ENCODE measurements around the gene TRIM40.

Gene TRIM40

DNA sequence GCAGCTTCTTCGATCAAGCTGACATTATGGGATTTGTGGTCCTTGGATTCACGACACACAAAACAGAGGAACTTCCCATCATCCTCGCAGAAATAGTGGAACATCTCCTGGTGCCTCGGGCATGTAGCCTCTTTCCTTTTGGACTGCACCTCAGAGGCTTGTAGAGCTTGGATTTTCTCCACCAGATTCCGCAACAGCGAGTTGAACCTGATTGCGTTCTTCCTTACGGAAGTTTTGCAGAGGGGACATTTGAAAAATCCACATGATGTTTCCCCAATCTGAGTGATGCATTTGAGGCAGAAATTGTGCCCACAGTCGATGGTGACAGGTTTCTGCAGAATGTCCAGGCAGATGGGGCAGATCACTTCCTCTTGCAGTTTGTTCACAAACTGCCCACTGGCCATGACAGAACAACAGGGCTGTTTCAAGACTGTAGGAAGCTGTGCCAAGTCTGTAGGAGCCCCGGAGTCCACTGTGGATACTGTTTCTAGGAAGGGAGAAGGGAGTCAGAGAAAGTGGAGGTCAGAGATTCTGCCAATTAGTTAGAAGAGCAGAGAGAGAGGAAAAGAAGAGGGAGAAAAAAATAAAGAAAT lies 23.4 kb upstream of the TRIM40 start:
- Histone ChIP-seq H3K4me1 (ENCODE audit: control insufficient read depth, insufficient read depth, low read depth, low read length) (peaks cover 1% of the 10 kb centered on the region), H3K9ac (ENCODE audit: low read length) (no peak overlapping the region), H3K27ac (ENCODE audit: low read length, poor library complexity, severe bottlenecking) (no peak overlapping the region), H3K18ac (ENCODE audit: low read depth in 1 of 2, low read length in 2 of 2) (no peak overlapping the region), H2BK120ac (ENCODE audit: low read depth, low read length) (no peak overlapping the region), H3K23ac (ENCODE audit: low read length in 2 of 2) (no peak overlapping the region), H3K4me3 (ENCODE audit: insufficient read depth in 1 of 2, low read depth in 1 of 2, low read length in 2 of 2) (no peak overlapping the region), H2BK12ac (ENCODE audit: low read length in 2 of 2) (no peak overlapping the region), H4K91ac (ENCODE audit: low read length) (no peak overlapping the region), H2BK5ac (ENCODE audit: low read depth, low read length, poor library complexity, severe bottlenecking) (no peak overlapping the region), H2AK5ac (ENCODE audit: low read length, severe bottlenecking) (no peak overlapping the region), H3K79me1 (replicated peaks; ENCODE audit: low read length, poor library complexity, severe bottlenecking) (no peaks in the 10 kb centered on the region), H3K36me3 (ENCODE audit: control insufficient read depth in 1 of 2, insufficient read depth in 2 of 2, low read depth in 1 of 2, low read length in 2 of 2) (no peaks in the 10 kb centered on the region), H3K14ac (ENCODE audit: low read length in 2 of 2) (no peak overlapping the region), H2AFZ (ENCODE audit: low read depth, low read length) (no peak overlapping the region), H3K9me3 (ENCODE audit: control insufficient read depth, low read length) (no peaks in the 10 kb centered on the region), H4K8ac (ENCODE audit: low read length) (no peak overlapping the region), H2BK15ac (ENCODE audit: low read depth, poor library complexity, severe bottlenecking) (no peak overlapping the region), H3K4ac (ENCODE audit: low read depth in 1 of 2, low read length in 2 of 2) (no peak overlapping the region), H3K4me2 (ENCODE audit: low read length, poor library complexity, severe bottlenecking) (no peak overlapping the region), H3K27me3 (ENCODE audit: control insufficient read depth in 1 of 2, insufficient read depth in 1 of 2, low read length in 2 of 2) (peaks cover 45 to 58% of the 10 kb centered on the region in 2 experiments)
- WGBS: 78% methylated on average over 10 of the region's 10 CpGs
- DNase-seq: no peak

DNA sequence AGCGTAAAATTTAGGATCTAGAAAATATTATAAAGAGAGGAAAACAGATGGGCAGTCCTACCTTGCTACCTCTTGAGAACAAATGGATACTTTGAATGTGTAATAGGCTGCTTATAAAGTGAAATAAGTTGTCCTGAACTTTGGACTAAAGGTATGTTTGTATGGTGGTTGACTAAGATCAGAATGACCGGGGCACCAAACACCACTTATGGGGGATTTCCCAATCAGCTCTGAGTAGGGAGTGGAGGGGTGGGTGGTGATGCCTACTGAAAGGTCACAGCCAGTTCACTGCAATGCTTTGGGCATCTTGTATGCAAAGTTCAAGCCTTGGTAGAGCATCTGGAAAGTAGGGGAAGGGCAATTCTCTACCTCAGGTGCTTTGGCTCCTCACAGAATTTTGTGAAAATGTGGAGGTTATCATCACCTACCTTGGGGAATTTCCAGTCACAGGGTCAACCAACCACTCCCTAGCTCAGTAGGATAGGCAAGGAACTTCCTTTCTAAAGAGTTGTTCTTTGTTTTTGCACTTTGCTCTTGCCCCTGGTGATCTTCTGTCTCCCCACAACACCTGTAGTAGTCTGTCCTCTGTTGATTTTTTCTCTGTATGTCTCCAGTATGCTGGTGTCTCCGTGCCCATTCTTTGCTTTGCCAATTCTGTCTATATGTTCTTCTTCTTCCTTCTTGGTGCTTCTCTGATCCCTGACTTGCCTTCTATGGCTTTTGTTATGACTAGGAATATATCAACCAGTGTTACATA lies 22.8 kb upstream of the TRIM40 start, which contains the start of gene TRIM31:
TRIM31 (minus strand) TSS at position 88 of the 757 bp plus-strand sequence. CDS start 285 bp downstream, outside the sequence.
- Histone ChIP-seq H3K79me1 (replicated peaks; ENCODE audit: low read length, poor library complexity, severe bottlenecking) (no peaks in the 10 kb centered on the region), H3K27ac (ENCODE audit: low read length, poor library complexity, severe bottlenecking) (no peak within 1 kb of the TSS), H3K4ac (ENCODE audit: low read depth in 1 of 2, low read length in 2 of 2) (no peak within 1 kb of the TSS), H4K8ac (ENCODE audit: low read length) (no peak within 1 kb of the TSS), H3K36me3 (ENCODE audit: control insufficient read depth in 1 of 2, insufficient read depth in 2 of 2, low read depth in 1 of 2, low read length in 2 of 2) (no peaks in the 10 kb centered on the region), H3K14ac (ENCODE audit: low read length in 2 of 2) (no peak within 1 kb of the TSS), H3K27me3 (ENCODE audit: control insufficient read depth in 1 of 2, insufficient read depth in 1 of 2, low read length in 2 of 2) (peaks cover 42 to 55% of the 10 kb centered on the region in 2 experiments), H2BK15ac (ENCODE audit: low read depth, poor library complexity, severe bottlenecking) (no peak within 1 kb of the TSS), H3K9ac (ENCODE audit: low read length) (no peak within 1 kb of the TSS), H3K4me2 (ENCODE audit: low read length, poor library complexity, severe bottlenecking) (no peak within 1 kb of the TSS), H2BK120ac (ENCODE audit: low read depth, low read length) (no peak within 1 kb of the TSS), H2AK5ac (ENCODE audit: low read length, severe bottlenecking) (no peak within 1 kb of the TSS), H3K9me3 (ENCODE audit: control insufficient read depth, low read length) (no peaks in the 10 kb centered on the region), H2BK12ac (ENCODE audit: low read length in 2 of 2) (no peak within 1 kb of the TSS), H3K4me3 (ENCODE audit: insufficient read depth in 1 of 2, low read depth in 1 of 2, low read length in 2 of 2) (no peak within 1 kb of the TSS), H2AFZ (ENCODE audit: low read depth, low read length) (no peak within 1 kb of the TSS), H2BK5ac (ENCODE audit: low read depth, low read length, poor library complexity, severe bottlenecking) (no peak within 1 kb of the TSS), H3K23ac (ENCODE audit: low read length in 2 of 2) (no peak within 1 kb of the TSS), H3K4me1 (ENCODE audit: control insufficient read depth, insufficient read depth, low read depth, low read length) (no peaks in the 10 kb centered on the region), H3K18ac (ENCODE audit: low read depth in 1 of 2, low read length in 2 of 2) (no peak within 1 kb of the TSS), H4K91ac (ENCODE audit: low read length) (no peak within 1 kb of the TSS)
- 61% methylated on average over 3 of the region's 3 CpGs for WGBS
- DNase-seq: no peak

DNA sequence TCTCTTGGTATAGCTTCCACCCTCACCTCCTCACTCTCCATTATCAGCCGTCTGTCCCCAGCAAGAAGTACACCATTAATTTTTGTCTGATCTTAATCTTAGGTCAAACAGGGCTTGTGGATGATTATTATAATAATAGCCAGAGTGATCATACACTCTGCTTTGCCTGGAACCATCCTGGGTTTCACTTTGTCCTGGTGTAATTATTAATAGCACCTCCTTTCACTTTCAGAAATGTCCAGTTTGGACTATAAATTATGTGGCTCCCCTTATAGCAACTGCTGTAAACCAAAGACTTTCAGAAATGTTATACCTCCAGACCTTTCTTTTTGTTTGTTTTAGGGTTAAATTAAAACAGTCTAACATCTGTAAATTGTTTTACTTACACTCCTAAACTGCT lies 22.1 kb upstream of the TRIM40 start:
- no peak overlapping the region for H2AK5ac ChIP-seq (ENCODE audit: low read length, severe bottlenecking)
- H4K91ac ChIP-seq (ENCODE audit: low read length): no peak overlapping the region
- H3K9me3 ChIP-seq (ENCODE audit: control insufficient read depth, low read length): no peaks in the 10 kb centered on the region
- no peaks in the 10 kb centered on the region for H3K79me1 ChIP-seq (replicated peaks; ENCODE audit: low read length, poor library complexity, severe bottlenecking)
- H3K18ac ChIP-seq (ENCODE audit: low read depth in 1 of 2, low read length in 2 of 2): no peak overlapping the region
- H2BK15ac ChIP-seq (ENCODE audit: low read depth, poor library complexity, severe bottlenecking): no peak overlapping the region
- no CpG with 5 or more reads among the region's 1 CpG for WGBS
- no peak overlapping the region for H3K4me3 ChIP-seq (ENCODE audit: insufficient read depth in 1 of 2, low read depth in 1 of 2, low read length in 2 of 2)
- H3K27ac ChIP-seq (ENCODE audit: low read length, poor library complexity, severe bottlenecking): no peak overlapping the region
- no peaks in the 10 kb centered on the region for H3K36me3 ChIP-seq (ENCODE audit: control insufficient read depth in 1 of 2, insufficient read depth in 2 of 2, low read depth in 1 of 2, low read length in 2 of 2)
- peaks cover 38 to 49% of the 10 kb centered on the region in 2 experiments for H3K27me3 ChIP-seq (ENCODE audit: control insufficient read depth in 1 of 2, insufficient read depth in 1 of 2, low read length in 2 of 2)
- no peak overlapping the region for H2BK12ac ChIP-seq (ENCODE audit: low read length in 2 of 2)
- no peak overlapping the region for H3K4me2 ChIP-seq (ENCODE audit: low read length, poor library complexity, severe bottlenecking)
- no peak overlapping the region for H2AFZ ChIP-seq (ENCODE audit: low read depth, low read length)
- H3K4me1 ChIP-seq (ENCODE audit: control insufficient read depth, insufficient read depth, low read depth, low read length): peaks cover under 1% of the 10 kb centered on the region
- H2BK5ac ChIP-seq (ENCODE audit: low read depth, low read length, poor library complexity, severe bottlenecking): no peak overlapping the region
- H3K23ac ChIP-seq (ENCODE audit: low read length in 2 of 2): no peak overlapping the region
- no peak overlapping the region for H3K9ac ChIP-seq (ENCODE audit: low read length)
- no peak overlapping the region for H2BK120ac ChIP-seq (ENCODE audit: low read depth, low read length)
- H3K4ac ChIP-seq (ENCODE audit: low read depth in 1 of 2, low read length in 2 of 2): no peak overlapping the region
- no peak overlapping the region for H4K8ac ChIP-seq (ENCODE audit: low read length)
- DNase-seq: no peak
- no peak overlapping the region for H3K14ac ChIP-seq (ENCODE audit: low read length in 2 of 2)

GRCh38 chr6:30116724-30117123 lies 19.2 kb upstream of the TRIM40 start:
- Histone ChIP-seq H4K91ac (ENCODE audit: low read length) (no peak overlapping the region), H2BK120ac (ENCODE audit: low read depth, low read length) (no peak overlapping the region), H3K4ac (ENCODE audit: low read depth in 1 of 2, low read length in 2 of 2) (no peak overlapping the region), H3K4me1 (ENCODE audit: control insufficient read depth, insufficient read depth, low read depth, low read length) (peaks cover 1% of the 10 kb centered on the region), H2AK5ac (ENCODE audit: low read length, severe bottlenecking) (no peak overlapping the region), H3K36me3 (ENCODE audit: control insufficient read depth in 1 of 2, insufficient read depth in 2 of 2, low read depth in 1 of 2, low read length in 2 of 2) (no peaks in the 10 kb centered on the region), H2BK15ac (ENCODE audit: low read depth, poor library complexity, severe bottlenecking) (no peak overlapping the region), H3K18ac (ENCODE audit: low read depth in 1 of 2, low read length in 2 of 2) (no peak overlapping the region), H2AFZ (ENCODE audit: low read depth, low read length) (no peak overlapping the region), H3K4me2 (ENCODE audit: low read length, poor library complexity, severe bottlenecking) (no peak overlapping the region), H4K8ac (ENCODE audit: low read length) (no peak overlapping the region), H2BK5ac (ENCODE audit: low read depth, low read length, poor library complexity, severe bottlenecking) (no peak overlapping the region), H3K4me3 (ENCODE audit: insufficient read depth in 1 of 2, low read depth in 1 of 2, low read length in 2 of 2) (no peak overlapping the region), H3K23ac (ENCODE audit: low read length in 2 of 2) (no peak overlapping the region), H2BK12ac (ENCODE audit: low read length in 2 of 2) (no peak overlapping the region), H3K79me1 (replicated peaks; ENCODE audit: low read length, poor library complexity, severe bottlenecking) (no peaks in the 10 kb centered on the region), H3K9me3 (ENCODE audit: control insufficient read depth, low read length) (no peaks in the 10 kb centered on the region), H3K27me3 (ENCODE audit: control insufficient read depth in 1 of 2, insufficient read depth in 1 of 2, low read length in 2 of 2) (peaks cover 26 to 27% of the 10 kb centered on the region in 2 experiments), H3K27ac (ENCODE audit: low read length, poor library complexity, severe bottlenecking) (no peak overlapping the region), H3K14ac (ENCODE audit: low read length in 2 of 2) (no peak overlapping the region), H3K9ac (ENCODE audit: low read length) (no peak overlapping the region)
- no peak for DNase-seq
- 90% methylated on average over 4 of the region's 6 CpGs for WGBS
